Measurements from ENCODE around the gene SLC38A7. TPM values are rescaled to one million over a fixed set of nuclear protein-coding genes. Genes with fewer than 3 reads are reported as not detected.

The SLC38A7 gene
- total RNA-seq, 1 donor from 2014 or later = 18.7 TPM

DNA sequence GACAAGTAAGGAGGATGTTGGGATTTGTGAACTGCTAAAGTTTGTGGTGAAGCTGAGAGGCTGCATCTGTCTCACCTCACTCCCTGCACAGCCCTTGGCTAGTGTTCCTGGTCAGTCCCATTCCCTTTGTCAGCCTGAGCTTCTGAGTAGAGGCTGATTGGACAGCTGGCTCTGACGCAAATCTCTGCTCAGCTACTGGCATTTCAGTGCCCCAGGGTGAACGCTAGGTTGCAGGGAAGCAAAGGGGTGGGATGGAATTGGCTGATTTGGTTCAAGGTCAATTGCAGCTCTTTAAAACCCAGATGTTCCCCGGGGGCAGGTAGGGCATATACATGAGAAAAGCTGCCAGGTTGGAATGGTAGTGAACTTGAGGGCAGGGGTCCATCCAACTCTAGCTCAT, 31.8 kb downstream of the SLC38A7 start:
- H3K4me1 ChIP-seq = no peaks in the 10 kb centered on the region
- no peaks in the 10 kb centered on the region for H3K36me3 ChIP-seq
- H3K9me3 ChIP-seq = no peaks in the 10 kb centered on the region
- TF ChIP-seq POLR2AphosphoS5 (IDR thresholded peaks at IDR 0.05; ENCODE audit: insufficient read depth in 1 of 2, low read depth in 1 of 2) = no peak
- no peak for TF ChIP-seq POLR2A (IDR thresholded peaks at IDR 0.05)
- TF ChIP-seq, protein P1, sequence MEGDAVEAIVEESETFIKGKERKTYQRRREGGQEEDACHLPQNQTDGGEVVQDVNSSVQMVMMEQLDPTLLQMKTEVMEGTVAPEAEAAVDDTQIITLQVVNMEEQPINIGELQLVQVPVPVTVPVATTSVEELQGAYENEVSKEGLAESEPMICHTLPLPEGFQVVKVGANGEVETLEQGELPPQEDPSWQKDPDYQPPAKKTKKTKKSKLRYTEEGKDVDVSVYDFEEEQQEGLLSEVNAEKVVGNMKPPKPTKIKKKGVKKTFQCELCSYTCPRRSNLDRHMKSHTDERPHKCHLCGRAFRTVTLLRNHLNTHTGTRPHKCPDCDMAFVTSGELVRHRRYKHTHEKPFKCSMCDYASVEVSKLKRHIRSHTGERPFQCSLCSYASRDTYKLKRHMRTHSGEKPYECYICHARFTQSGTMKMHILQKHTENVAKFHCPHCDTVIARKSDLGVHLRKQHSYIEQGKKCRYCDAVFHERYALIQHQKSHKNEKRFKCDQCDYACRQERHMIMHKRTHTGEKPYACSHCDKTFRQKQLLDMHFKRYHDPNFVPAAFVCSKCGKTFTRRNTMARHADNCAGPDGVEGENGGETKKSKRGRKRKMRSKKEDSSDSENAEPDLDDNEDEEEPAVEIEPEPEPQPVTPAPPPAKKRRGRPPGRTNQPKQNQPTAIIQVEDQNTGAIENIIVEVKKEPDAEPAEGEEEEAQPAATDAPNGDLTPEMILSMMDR (IDR thresholded peaks at IDR 0.05) = no peak
- DNase-seq (ENCODE audit: extremely low spot score in 2 of 2) = no peak
- H3K27me3 ChIP-seq = no peaks in the 10 kb centered on the region
- H3K4me3 ChIP-seq = no peak overlapping the region
- intact Hi-C loops (cut with DNase I) = no loop called here
- H3K27ac ChIP-seq = no peak overlapping the region

DNA sequence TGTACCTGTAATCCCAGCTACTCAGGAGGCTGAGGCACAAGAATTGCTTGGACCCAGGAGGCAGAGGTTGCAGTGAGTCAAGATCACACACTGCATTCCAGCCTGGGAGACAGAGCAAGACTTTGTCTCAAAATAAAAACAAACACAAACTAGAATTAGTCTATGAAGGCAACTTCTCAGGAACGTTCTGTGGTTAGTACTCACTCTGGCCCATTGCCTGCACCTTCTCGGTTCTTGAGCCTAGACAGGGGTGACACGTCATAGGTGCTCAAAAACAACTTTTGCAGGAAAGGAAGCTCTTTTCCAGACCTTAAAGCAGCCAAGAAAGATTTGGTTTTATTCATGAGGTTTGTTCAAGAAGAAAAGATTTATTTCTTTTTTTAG, 32.6 kb downstream of the SLC38A7 start:
- Histone ChIP-seq H3K36me3 (no peaks in the 10 kb centered on the region), H3K27me3 (no peaks in the 10 kb centered on the region), H3K4me3 (no peak overlapping the region), H3K4me1 (no peaks in the 10 kb centered on the region), H3K27ac (no peak overlapping the region), H3K9me3 (no peaks in the 10 kb centered on the region)
- no peak for TF ChIP-seq POLR2AphosphoS5 (IDR thresholded peaks at IDR 0.05; ENCODE audit: insufficient read depth in 1 of 2, low read depth in 1 of 2)
- TF ChIP-seq POLR2A (IDR thresholded peaks at IDR 0.05) = no peak
- TF ChIP-seq, protein P1 (IDR thresholded peaks at IDR 0.05) = no peak
- intact Hi-C loops (cut with DNase I) = no loop called here
- DNase-seq (ENCODE audit: extremely low spot score in 2 of 2) = no peak

DNA sequence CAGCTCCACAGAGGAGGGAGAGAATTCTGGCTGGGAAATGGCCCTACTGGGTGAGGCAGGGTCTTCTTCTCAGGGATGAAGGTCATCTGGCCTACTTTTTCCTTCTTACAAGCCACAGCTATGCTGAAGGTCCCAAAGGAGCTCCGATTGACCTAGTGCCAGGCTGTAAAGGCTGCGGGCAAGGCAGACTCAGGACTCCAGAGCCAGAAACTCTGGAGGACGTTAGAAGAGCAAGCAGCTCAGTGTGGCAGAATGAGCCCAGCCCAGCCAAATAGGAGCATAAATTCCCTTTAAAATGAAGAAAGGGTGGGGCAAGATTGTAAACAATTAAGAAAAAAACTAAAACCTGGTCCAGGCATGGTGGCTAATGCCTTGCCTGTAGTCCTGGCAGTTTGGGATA, 34.9 kb downstream of the SLC38A7 start:
- TF ChIP-seq POLR2A (IDR thresholded peaks at IDR 0.05) (no peak), POLR2AphosphoS5 (IDR thresholded peaks at IDR 0.05; ENCODE audit: insufficient read depth in 1 of 2, low read depth in 1 of 2) (no peak)
- TF ChIP-seq, protein P1 (IDR thresholded peaks at IDR 0.05) = no peak
- intact Hi-C loops (cut with DNase I) = no loop called here
- Histone ChIP-seq H3K27me3 (no peaks in the 10 kb centered on the region), H3K4me1 (no peaks in the 10 kb centered on the region), H3K9me3 (no peaks in the 10 kb centered on the region), H3K4me3 (no peak overlapping the region), H3K36me3 (no peaks in the 10 kb centered on the region), H3K27ac (no peak overlapping the region)
- no peak for DNase-seq (ENCODE audit: extremely low spot score in 2 of 2)

DNA sequence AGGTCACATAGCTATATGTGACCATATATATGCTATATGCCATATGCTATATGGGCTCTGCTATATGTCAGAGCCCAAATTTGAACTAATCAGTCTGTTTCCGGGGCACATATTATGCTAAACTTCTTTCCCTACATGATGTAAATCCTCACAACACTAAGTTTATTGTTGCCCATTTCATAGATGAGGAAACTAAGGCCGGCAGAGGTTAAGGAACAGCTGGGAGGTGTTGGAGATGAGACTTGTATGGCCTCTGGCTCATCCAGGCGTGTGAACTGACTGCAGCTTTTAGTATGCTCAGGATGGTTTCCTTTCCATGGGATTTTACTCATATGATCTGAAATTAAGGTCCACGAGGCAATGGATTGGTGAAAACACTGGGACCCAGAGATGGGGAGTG, 37.5 kb downstream of the SLC38A7 start:
- no peak for DNase-seq (ENCODE audit: extremely low spot score in 2 of 2)
- intact Hi-C loops (cut with DNase I) = no loop called here
- Histone ChIP-seq H3K36me3 (no peaks in the 10 kb centered on the region), H3K4me3 (no peak overlapping the region), H3K27ac (no peak overlapping the region), H3K9me3 (no peaks in the 10 kb centered on the region), H3K4me1 (no peaks in the 10 kb centered on the region), H3K27me3 (no peaks in the 10 kb centered on the region)
- no peak for TF ChIP-seq POLR2A (IDR thresholded peaks at IDR 0.05)
- TF ChIP-seq POLR2AphosphoS5 (IDR thresholded peaks at IDR 0.05; ENCODE audit: insufficient read depth in 1 of 2, low read depth in 1 of 2) = no peak
- TF ChIP-seq, protein P1 (IDR thresholded peaks at IDR 0.05) = no peak

DNA sequence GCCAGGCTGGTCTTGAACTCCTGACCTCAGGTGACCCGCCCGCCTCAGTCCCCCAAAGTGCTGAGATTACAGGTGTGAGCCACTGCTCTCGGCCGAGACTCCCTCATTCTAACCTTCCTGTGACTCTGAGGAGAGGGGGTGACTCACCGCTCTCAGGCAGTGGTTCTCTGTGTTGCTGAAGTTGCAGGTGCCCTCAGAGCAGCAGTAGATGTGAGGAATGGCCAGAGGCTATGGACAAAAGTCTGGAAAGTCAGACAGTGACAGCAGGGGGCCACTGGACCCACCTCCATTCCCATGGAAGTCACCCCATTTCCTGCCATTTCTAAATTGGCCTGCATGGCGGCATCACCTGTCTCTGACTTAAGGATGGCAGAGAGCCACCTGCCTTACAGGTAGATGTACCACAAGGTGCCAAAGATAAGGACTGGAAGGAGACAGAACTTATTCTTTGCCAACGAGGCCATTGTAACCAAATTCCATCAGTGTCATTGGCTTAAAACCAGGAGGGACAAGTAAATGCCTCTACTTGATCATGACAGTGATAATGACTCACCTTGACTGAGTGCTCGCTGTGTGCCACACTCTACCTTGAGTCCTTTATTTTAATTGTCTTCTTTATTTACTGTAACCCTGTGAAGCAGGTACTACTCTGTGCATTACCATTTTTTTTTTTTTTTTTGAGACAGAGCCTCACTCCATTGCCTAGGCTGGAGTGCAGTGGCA, 39.6 kb downstream of the SLC38A7 start:
- DNase-seq (ENCODE audit: extremely low spot score in 2 of 2) = no peak
- TF ChIP-seq, protein P1 (IDR thresholded peaks at IDR 0.05) = no peak
- no peak for TF ChIP-seq POLR2A (IDR thresholded peaks at IDR 0.05)
- Histone ChIP-seq H3K27ac (no peak overlapping the region), H3K27me3 (no peaks in the 10 kb centered on the region), H3K4me1 (no peaks in the 10 kb centered on the region), H3K9me3 (no peaks in the 10 kb centered on the region), H3K4me3 (no peak overlapping the region), H3K36me3 (no peaks in the 10 kb centered on the region)
- intact Hi-C loops (cut with DNase I) = no loop called here
